OCI-LY1 (cell line): Measurements from ENCODE around the gene SDK1.

Experiments
- H2AFZ ChIP-seq: fragments of 200-600 bp; sonication (generic), shearing (Covaris generic); 2 replicates; pipeline ENCODE4 v1.6.0; 2014; ENCODE audit warnings: antibody characterized with exemption, mild to moderate bottlenecking, low read length
- H3F3A ChIP-seq: fragments of 200-600 bp; sonication (generic), shearing (Covaris generic); 2 replicates; pipeline ENCODE4 v1.6.0; 2014; ENCODE audit warnings: mild to moderate bottlenecking, antibody characterized with exemption, low read length, moderate library complexity; ENCODE audit not compliant: insufficient read depth
- H3K27ac ChIP-seq: fragments of 200-600 bp; sonication (generic); 2 replicates; pipeline ENCODE4 v1.5.1; 2014; ENCODE audit warnings: low read length, mixed run types, mild to moderate bottlenecking, low read depth; ENCODE audit not compliant: poor library complexity, severe bottlenecking
- H3K27me3 ChIP-seq: fragments of 200-600 bp; sonication (generic); 2 replicates; pipeline ENCODE4 v1.6.0; 2014; ENCODE audit warnings: antibody characterized with exemption, mild to moderate bottlenecking, low read length, moderate library complexity; ENCODE audit not compliant: insufficient read depth
- H3K36me3 ChIP-seq: fragments of 200-600 bp; sonication (generic); 2 replicates; pipeline ENCODE4 v1.6.1; 2014; ENCODE audit warnings: mild to moderate bottlenecking, antibody characterized with exemption, low read length, moderate library complexity, mixed read lengths; ENCODE audit not compliant: insufficient read depth
- H3K4me1 ChIP-seq: fragments of 200-600 bp; sonication (generic); 2 replicates; pipeline ENCODE4 v1.5.1; 2014; ENCODE audit warnings: mild to moderate bottlenecking, low read length, moderate library complexity; ENCODE audit not compliant: insufficient read depth, severe bottlenecking
- H3K4me2 ChIP-seq: fragments of 200-600 bp; sonication (generic), shearing (Covaris generic); 2 replicates; pipeline ENCODE4 v1.6.1; 2014; ENCODE audit warnings: low read length
- H3K4me3 ChIP-seq: fragments of 200-600 bp; sonication (generic); 2 replicates; pipeline ENCODE4 v1.5.1; 2014; ENCODE audit warnings: low read length, low read depth, mild to moderate bottlenecking, mixed read lengths; ENCODE audit not compliant: poor library complexity, severe bottlenecking
- H3K79me2 ChIP-seq: fragments of 200-600 bp; shearing (Covaris generic); 2 replicates; pipeline ENCODE4 v1.6.1; 2016; ENCODE audit warnings: mixed run types, low read length, mixed read lengths; ENCODE audit not compliant: insufficient read depth
- H3K9ac ChIP-seq: fragments of 200-600 bp; sonication (generic), shearing (Covaris generic); 2 replicates; pipeline ENCODE4 v1.6.1; 2014; ENCODE audit warnings: mild to moderate bottlenecking, low read length, mixed read lengths
- H3K9me2 ChIP-seq: fragments of 200-600 bp; sonication (generic), shearing (Covaris generic); 2 replicates; pipeline ENCODE4 v1.6.1; 2014; ENCODE audit warnings: low read depth, mild to moderate bottlenecking, low read length, mixed read lengths
- H3K9me3 ChIP-seq: fragments of 200-600 bp; shearing (Covaris generic); 2 replicates; pipeline ENCODE4 v1.6.1; 2014; ENCODE audit warnings: low read length, mixed read lengths
- H4K20me1 ChIP-seq: fragments of 200-600 bp; sonication (generic), shearing (Covaris generic); 2 replicates; pipeline ENCODE4 v1.6.0; 2016; ENCODE audit warnings: mild to moderate bottlenecking, low read length; ENCODE audit not compliant: insufficient read depth
- EZH2 ChIP-seq: fragments of 200-600 bp; sonication (generic), shearing (Covaris generic); IDR thresholded peaks from 2 replicates; pipeline ENCODE4 v1.8.0; 2017; ENCODE audit warnings: borderline replicate concordance, mixed run types, mild to moderate bottlenecking, antibody characterized with exemption, low read length, moderate library complexity, mixed read lengths
- TF ChIP-seq, protein P1 (sequence below): fragments of 200-600 bp; sonication (generic), shearing (Covaris generic); IDR thresholded peaks from 2 replicates; pipeline ENCODE4 v1.5.1; 2017; ENCODE audit warnings: mild to moderate bottlenecking, antibody characterized with exemption, low read length, moderate library complexity, mixed read lengths

Gene SDK1

DNA sequence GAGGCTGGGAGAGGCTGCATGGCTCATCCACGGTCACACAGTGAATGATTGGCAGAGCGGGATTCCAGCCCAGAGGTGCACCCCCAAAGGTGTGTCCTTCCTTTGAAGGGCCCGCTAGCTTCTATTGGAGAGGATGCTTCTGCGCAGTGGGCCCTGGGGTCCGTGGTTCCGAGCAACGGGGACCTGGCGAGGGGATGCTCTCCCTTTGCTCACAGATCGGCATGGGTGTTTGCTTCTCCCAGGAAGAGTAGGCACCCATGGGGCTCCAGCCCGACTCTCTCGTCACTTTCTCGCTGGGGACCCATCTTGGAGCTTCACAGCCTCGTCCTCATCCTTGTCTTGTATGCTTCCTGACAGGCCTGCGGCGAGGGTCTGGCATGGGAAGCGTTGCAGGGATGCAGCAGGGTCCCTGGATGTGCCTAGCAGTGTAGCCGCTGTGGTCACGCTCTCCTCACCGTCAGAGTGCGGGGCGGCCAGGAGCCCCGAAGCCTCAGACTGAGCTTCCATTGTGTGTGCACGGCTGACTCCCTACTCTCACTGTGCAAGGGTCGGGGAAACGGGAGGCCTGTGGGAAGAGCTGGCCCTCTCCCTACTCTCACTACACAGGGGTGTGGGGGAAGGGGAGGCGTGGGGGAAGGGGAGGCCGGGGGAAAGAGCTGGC is 842.6 kb downstream of the SDK1 start:
- Histone ChIP-seq H3K9ac (no peak overlapping the region), H3K27me3 (no peaks in the 10 kb centered on the region), H3K27ac (no peak overlapping the region), H3K4me1 (peaks cover 5% of the 10 kb centered on the region), H3K79me2 (no peaks in the 10 kb centered on the region), H2AFZ (no peak overlapping the region), H3K36me3 (no peaks in the 10 kb centered on the region; the same call in 1 of the 2 replicates), H3K9me2 (no peaks in the 10 kb centered on the region), H3K4me2 (no peak overlapping the region), H3F3A (no peaks in the 10 kb centered on the region), H4K20me1 (no peaks in the 10 kb centered on the region), H3K4me3 (no peak overlapping the region), H3K9me3 (no peaks in the 10 kb centered on the region)
- TF ChIP-seq, protein P1, sequence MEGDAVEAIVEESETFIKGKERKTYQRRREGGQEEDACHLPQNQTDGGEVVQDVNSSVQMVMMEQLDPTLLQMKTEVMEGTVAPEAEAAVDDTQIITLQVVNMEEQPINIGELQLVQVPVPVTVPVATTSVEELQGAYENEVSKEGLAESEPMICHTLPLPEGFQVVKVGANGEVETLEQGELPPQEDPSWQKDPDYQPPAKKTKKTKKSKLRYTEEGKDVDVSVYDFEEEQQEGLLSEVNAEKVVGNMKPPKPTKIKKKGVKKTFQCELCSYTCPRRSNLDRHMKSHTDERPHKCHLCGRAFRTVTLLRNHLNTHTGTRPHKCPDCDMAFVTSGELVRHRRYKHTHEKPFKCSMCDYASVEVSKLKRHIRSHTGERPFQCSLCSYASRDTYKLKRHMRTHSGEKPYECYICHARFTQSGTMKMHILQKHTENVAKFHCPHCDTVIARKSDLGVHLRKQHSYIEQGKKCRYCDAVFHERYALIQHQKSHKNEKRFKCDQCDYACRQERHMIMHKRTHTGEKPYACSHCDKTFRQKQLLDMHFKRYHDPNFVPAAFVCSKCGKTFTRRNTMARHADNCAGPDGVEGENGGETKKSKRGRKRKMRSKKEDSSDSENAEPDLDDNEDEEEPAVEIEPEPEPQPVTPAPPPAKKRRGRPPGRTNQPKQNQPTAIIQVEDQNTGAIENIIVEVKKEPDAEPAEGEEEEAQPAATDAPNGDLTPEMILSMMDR, result no peak
- TF ChIP-seq EZH2, result no peak

DNA sequence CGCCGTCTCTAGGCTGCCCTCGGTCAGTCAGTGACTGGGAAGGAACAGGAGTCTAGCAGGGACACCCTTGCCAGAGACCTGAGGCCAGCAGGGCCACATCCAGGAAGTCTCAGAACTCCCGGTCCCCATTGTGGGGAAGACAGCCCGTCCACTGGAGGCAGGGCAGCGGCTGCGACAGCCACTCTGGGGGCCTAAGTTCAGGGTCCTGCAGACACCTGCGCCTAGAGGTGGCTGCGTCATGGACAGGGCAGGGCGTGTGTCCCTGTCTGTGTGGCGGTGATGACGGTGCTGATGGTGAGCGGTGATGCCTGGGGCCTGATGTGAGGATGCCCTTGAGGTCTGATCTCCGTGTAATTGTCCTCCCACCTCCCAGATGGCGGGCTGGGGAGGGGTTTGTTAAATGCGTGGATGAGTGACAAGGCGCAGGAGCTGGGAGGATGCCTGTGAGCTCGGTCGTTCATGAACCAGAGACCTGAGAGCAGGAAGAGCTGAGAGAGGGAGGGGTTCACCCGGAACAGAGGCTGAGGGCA is 843.2 kb downstream of the SDK1 start:
- Histone ChIP-seq H3K9me3 (no peaks in the 10 kb centered on the region), H3F3A (no peaks in the 10 kb centered on the region), H3K79me2 (no peaks in the 10 kb centered on the region), H3K4me3 (no peak overlapping the region), H2AFZ (no peak overlapping the region), H4K20me1 (no peaks in the 10 kb centered on the region), H3K4me2 (no peak overlapping the region), H3K9ac (no peak overlapping the region), H3K27me3 (no peaks in the 10 kb centered on the region), H3K27ac (no peak overlapping the region), H3K9me2 (no peaks in the 10 kb centered on the region), H3K4me1 (peaks cover 5% of the 10 kb centered on the region), H3K36me3 (no peaks in the 10 kb centered on the region; the same call in 1 of the 2 replicates)
- TF ChIP-seq EZH2, result no peak
- TF ChIP-seq, protein P1, result no peak

DNA sequence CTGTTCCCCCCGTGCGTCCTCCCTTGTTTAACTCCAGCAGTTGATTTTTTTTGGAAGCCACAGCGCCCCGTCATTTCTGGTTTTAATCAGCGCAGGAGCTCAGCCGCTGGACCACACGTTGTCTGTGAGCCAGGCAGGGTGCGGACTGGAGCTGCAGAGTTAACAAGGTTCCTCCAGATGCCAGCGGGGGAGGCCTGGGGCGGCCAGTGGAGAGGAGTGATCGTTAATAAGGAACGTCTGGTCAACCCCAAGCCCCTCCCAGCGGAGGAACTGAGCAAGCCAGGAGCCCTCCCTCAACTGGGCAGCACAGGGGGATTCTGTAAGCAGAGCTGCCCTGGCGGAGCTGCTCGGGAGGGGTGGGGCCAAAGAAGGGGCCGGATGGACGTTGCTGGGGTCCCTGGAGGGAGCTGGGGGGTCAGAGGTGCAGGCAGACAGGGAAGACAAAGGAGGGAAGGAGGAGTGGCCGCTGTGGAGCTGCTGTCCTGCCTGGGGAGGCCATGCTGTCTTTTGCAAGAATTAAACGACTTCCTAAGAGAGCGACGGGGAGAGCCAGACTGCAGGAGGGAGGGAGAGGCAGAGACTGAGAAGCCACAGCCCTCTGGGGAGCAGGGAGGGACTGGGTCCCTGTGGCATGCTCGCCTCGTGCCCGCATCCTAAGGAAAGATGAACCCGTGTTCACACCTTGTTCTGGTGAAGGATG is 843.9 kb downstream of the SDK1 start:
- peaks cover 5% of the 10 kb centered on the region for H3K4me1 ChIP-seq
- no peaks in the 10 kb centered on the region for H3F3A ChIP-seq
- no peaks in the 10 kb centered on the region for H3K9me3 ChIP-seq
- no peak overlapping the region for H2AFZ ChIP-seq
- H3K9ac ChIP-seq, result no peak overlapping the region
- no peak overlapping the region for H3K4me3 ChIP-seq
- no peaks in the 10 kb centered on the region for H3K9me2 ChIP-seq
- H3K4me2 ChIP-seq, result no peak overlapping the region
- no peak overlapping the region for H3K27ac ChIP-seq
- no peaks in the 10 kb centered on the region for H3K79me2 ChIP-seq
- no peaks in the 10 kb centered on the region; the same call in 1 of the 2 replicates for H3K36me3 ChIP-seq
- no peaks in the 10 kb centered on the region for H4K20me1 ChIP-seq
- TF ChIP-seq EZH2, result no peak
- TF ChIP-seq, protein P1, result no peak
- no peaks in the 10 kb centered on the region for H3K27me3 ChIP-seq
